ENCODE results near the gene TAF6. TPM values are rescaled to one million over a fixed set of nuclear protein-coding genes. Genes with fewer than 3 reads are reported as not detected.

The TAF6 gene
- total RNA-seq, 2 experiments from 2014 or later, result 48.6 to 55.3 TPM

DNA sequence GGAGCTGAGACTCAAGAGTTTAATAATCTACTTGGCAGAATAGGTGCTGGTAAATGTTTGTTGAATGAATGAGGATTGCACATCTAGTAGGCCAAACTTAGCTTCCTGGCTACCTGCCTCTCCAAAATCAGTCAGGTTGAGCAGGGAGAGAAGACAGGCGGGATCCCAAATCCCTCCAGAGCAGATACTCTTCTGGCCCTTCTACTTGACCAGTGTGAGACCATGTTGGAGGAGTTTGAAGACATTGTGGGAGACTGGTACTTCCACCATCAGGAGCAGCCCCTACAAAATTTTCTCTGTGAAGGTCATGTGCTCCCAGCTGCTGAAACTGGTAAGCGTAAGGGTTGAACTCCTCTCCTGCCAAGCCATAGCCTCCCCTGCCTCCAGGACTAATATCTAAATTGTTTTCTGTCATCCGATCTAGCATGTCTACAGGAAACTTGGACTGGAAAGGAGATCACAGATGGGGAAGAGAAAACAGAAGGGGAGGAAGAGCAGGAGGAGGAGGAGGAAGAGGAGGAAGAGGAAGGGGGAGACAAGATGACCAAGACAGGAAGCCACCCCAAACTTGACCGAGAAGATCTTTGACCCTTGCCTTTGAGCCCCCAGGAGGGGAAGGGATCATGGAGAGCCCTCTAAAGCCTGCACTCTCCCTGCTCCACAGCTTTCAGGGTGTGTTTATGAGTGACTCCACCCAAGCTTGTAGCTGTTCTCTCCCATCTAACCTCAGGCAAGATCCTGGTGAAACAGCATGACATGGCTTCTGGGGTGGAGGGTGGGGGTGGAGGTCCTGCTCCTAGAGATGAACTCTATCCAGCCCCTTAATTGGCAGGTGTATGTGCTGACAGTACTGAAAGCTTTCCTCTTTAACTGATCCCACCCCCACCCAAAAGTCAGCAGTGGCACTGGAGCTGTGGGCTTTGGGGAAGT, 5.4 kb upstream of the TAF6 start:
- no peak for ATAC-seq
- Mint-ChIP-seq H3K27me3 (no peaks in the 10 kb centered on the region), H3K27ac (peak overlapping the region; percentile 100), H3K4me3 (peak overlapping the region; percentile 4), H3K4me1 (ENCODE audit: low read depth) (peaks cover 30% of the 10 kb centered on the region), H3K9me3 (no peaks in the 10 kb centered on the region), H3K36me3 (ENCODE audit: low read depth) (peaks cover 8% of the 10 kb centered on the region)
- POLR2A ChIA-PET, result interaction anchor here (0.6 to 4.9 kb wide), 7 partner anchors 23 to 353 kb away, joined by 3 to 43 read pairs (median 3); partner anchors contain the start of genes AP4M1 and MCM7
- no peak for DNase-seq
- intact Hi-C loops (cut with micrococcal nuclease), result loop anchor here (10.0 kb wide), 1 partner anchor 210 kb away; the partner anchor contains the start of gene TRIM4
- TF ChIP-seq, protein P1, sequence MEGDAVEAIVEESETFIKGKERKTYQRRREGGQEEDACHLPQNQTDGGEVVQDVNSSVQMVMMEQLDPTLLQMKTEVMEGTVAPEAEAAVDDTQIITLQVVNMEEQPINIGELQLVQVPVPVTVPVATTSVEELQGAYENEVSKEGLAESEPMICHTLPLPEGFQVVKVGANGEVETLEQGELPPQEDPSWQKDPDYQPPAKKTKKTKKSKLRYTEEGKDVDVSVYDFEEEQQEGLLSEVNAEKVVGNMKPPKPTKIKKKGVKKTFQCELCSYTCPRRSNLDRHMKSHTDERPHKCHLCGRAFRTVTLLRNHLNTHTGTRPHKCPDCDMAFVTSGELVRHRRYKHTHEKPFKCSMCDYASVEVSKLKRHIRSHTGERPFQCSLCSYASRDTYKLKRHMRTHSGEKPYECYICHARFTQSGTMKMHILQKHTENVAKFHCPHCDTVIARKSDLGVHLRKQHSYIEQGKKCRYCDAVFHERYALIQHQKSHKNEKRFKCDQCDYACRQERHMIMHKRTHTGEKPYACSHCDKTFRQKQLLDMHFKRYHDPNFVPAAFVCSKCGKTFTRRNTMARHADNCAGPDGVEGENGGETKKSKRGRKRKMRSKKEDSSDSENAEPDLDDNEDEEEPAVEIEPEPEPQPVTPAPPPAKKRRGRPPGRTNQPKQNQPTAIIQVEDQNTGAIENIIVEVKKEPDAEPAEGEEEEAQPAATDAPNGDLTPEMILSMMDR (IDR thresholded peaks at IDR 0.05), result no peak
- CTCF ChIA-PET, result interaction anchor here (1.2 to 1.8 kb wide), 3 partner anchors 8 to 283 kb away, joined by 4 to 7 read pairs (median 6); partner anchors contain the start of genes AP4M1 and MCM7

DNA sequence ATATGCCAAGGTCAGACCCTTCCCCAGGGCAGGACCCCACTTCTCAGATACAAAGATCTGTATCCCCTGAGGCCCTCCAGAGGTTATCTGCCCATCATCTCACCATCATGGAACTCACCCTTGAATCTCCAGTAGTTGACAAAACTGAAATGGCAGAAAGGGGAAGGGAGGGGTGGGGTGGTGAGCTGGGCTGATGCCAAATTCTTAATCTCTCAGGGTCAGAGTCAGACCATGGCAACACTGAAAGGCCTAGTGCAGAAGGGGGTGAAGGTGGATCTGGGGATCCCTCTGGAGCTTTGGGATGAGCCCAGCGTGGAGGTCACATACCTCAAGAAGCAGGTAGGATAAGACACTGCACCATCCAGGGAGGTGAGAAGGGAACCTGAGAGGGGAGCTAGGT, 3.4 kb upstream of the TAF6 start:
- Mint-ChIP-seq H3K9me3 (no peaks in the 10 kb centered on the region), H3K27me3 (no peaks in the 10 kb centered on the region), H3K27ac (peak overlapping the region; percentile 59), H3K4me1 (ENCODE audit: low read depth) (peaks cover 32% of the 10 kb centered on the region), H3K36me3 (ENCODE audit: low read depth) (peaks cover 8% of the 10 kb centered on the region), H3K4me3 (no peak overlapping the region)
- DNase-seq, result no peak
- CTCF ChIA-PET, result interaction anchor here (1.3 kb wide), 1 partner anchor 8 kb away, joined by 5 read pairs; no protein-coding TSS in a partner anchor
- ATAC-seq, result no peak
- intact Hi-C loops (cut with micrococcal nuclease), result loop anchor here (10.0 kb wide), 1 partner anchor 208 kb away; the partner anchor contains the start of gene TRIM4
- POLR2A ChIA-PET, result interaction anchor here (0.9 to 2.7 kb wide), 2 partner anchors 21 to 30 kb away, joined by 3 to 18 read pairs; partner anchors contain the start of genes AP4M1 and MCM7
- TF ChIP-seq, protein P1 (IDR thresholded peaks at IDR 0.05), result no peak

DNA sequence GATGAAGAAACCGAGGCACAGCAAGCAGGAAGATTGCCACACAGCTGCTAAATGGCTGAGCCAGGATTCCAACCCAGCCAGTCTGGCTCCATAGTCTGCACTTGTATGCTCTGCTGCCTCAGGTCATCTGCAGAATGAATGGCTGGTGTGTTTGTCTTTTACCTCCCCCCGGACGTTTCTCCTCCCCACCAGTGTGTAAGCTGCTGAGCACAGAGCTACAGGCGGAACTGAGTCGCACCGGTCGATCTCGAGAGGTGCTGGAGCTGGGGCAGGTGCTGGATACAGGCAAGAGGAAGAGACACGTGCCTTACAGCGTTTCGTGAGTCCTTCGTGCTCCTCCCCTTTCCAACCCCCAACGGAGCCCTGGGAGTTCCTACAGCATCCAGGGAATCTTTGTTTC, 2.9 kb upstream of the TAF6 start:
- no peak for ATAC-seq
- Mint-ChIP-seq H3K9me3 (no peaks in the 10 kb centered on the region), H3K27ac (peak overlapping the region; percentile 20), H3K27me3 (no peaks in the 10 kb centered on the region), H3K36me3 (ENCODE audit: low read depth) (peaks cover 8% of the 10 kb centered on the region), H3K4me1 (ENCODE audit: low read depth) (peaks cover 32% of the 10 kb centered on the region), H3K4me3 (no peak overlapping the region)
- no peak for DNase-seq
- ChIA-PET CTCF (interaction anchor here (1.3 kb wide), 1 partner anchor 8 kb away, joined by 5 read pairs; no protein-coding TSS in a partner anchor), POLR2A (interaction anchor here (2.7 to 3.0 kb wide), 2 partner anchors 21 kb away, joined by 18 to 24 read pairs; partner anchors contain the start of genes AP4M1 and MCM7)
- TF ChIP-seq, protein P1 (IDR thresholded peaks at IDR 0.05), result no peak
- intact Hi-C loops (cut with micrococcal nuclease), result loop anchor here (10.0 kb wide), 1 partner anchor 207 kb away; the partner anchor contains the start of gene TRIM4

DNA sequence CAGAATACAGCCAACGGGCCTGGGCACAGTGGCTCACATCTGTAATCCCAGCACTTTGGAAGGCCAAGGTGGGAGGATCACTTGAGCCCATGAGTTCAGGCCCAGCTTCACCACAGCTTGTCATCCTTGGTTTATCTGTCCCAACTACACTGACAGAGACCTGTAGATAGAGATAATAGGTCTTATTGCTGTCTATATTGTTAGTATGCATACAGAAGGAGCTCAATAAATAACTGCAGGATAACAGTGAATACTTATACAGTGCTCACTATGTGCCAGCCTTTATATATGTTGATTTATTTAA, 1.5 kb upstream of the TAF6 start:
- intact Hi-C loops (cut with micrococcal nuclease), result loop anchor here (10.0 kb wide), 1 partner anchor 206 kb away; the partner anchor contains the start of gene TRIM4
- no peak for ATAC-seq
- Mint-ChIP-seq H3K9me3 (no peaks in the 10 kb centered on the region), H3K4me3 (peak overlapping the region; percentile 89), H3K36me3 (ENCODE audit: low read depth) (peaks cover 9% of the 10 kb centered on the region), H3K27me3 (no peaks in the 10 kb centered on the region), H3K4me1 (ENCODE audit: low read depth) (peaks cover 31% of the 10 kb centered on the region), H3K27ac (peak overlapping the region; percentile 89)
- DNase-seq, result no peak
- CTCF ChIA-PET, result interaction anchor here (1.0 to 1.6 kb wide), 3 partner anchors 10 to 202 kb away, joined by 3 to 7 read pairs (median 5); partner anchors contain the start of gene AP4M1
- POLR2A ChIA-PET, result interaction anchor here (1.2 to 3.0 kb wide), 8 partner anchors 14 to 105 kb away, joined by 3 to 24 read pairs (median 3); partner anchors contain the start of genes AP4M1, GAL3ST4, GPC2 and MCM7
- TF ChIP-seq, protein P1 (IDR thresholded peaks at IDR 0.05), result no peak
